Measurements from ENCODE around the gene NIP7.

Gene NIP7

GRCh38 chr16:69326172-69326873, 13.2 kb upstream of the NIP7 start:
- no peak overlapping the region for H3K27ac ChIP-seq (ENCODE audit: low read depth, low read length)

GRCh38 chr16:69327585-69328310, 11.8 kb upstream of the NIP7 start:
- Histone ChIP-seq H4K20me1 (ENCODE audit: control insufficient read depth, insufficient read depth, low read depth, low read length) (peaks cover 30% of the 10 kb centered on the region; the same call in 1 of the 2 replicates), H3K9me3 (ENCODE audit: control insufficient read depth, insufficient read depth, low read length) (no peaks in the 10 kb centered on the region), H3F3A (ENCODE audit: control insufficient read depth, insufficient read depth) (peaks cover 17% of the 10 kb centered on the region), H3K27ac (ENCODE audit: low read depth, low read length) (peak overlapping the region; percentile 25; the same call in 1 of the 2 replicates), H3K36me3 (ENCODE audit: control insufficient read depth, low read length) (peaks cover 85% of the 10 kb centered on the region), H3K27me3 (ENCODE audit: control insufficient read depth, low read length) (no peaks in the 10 kb centered on the region), H3K79me2 (ENCODE audit: control insufficient read depth, low read length) (peaks cover 94% of the 10 kb centered on the region), H3K4me2 (ENCODE audit: low read length) (peak overlapping the region; percentile 99), H3K4me3 (ENCODE audit: low read length) (peak overlapping the region; percentile 96), H3K9me2 (replicated peaks; ENCODE audit: control insufficient read depth, low read length) (no peaks in the 10 kb centered on the region), H3K4me1 (ENCODE audit: control insufficient read depth, low read length) (peaks cover 54% of the 10 kb centered on the region)
- TF ChIP-seq CTCF (IDR thresholded peaks at IDR 0.05; ENCODE audit: low read depth, low read length, poor library complexity, severe bottlenecking) (no peak), EZH2phosphoT487 (IDR thresholded peaks at IDR 0.05; ENCODE audit: borderline replicate concordance, low read length) (no peak)

More at GRCh38 chr16:69326172-69326873, 13.2 kb upstream of the NIP7 start:
- H3K9me2 ChIP-seq (replicated peaks; ENCODE audit: control insufficient read depth, low read length): no peaks in the 10 kb centered on the region
- H3K79me2 ChIP-seq (ENCODE audit: control insufficient read depth, low read length): peaks cover 98% of the 10 kb centered on the region
- H4K20me1 ChIP-seq (ENCODE audit: control insufficient read depth, insufficient read depth, low read depth, low read length): peaks cover 36% of the 10 kb centered on the region; the same call in 1 of the 2 replicates
- peaks cover 11% of the 10 kb centered on the region for H3F3A ChIP-seq (ENCODE audit: control insufficient read depth, insufficient read depth)
- H3K4me3 ChIP-seq (ENCODE audit: low read length): peak overlapping the region; percentile 96
- TF ChIP-seq EZH2phosphoT487 (IDR thresholded peaks at IDR 0.05; ENCODE audit: borderline replicate concordance, low read length) (no peak), CTCF (IDR thresholded peaks at IDR 0.05; ENCODE audit: low read depth, low read length, poor library complexity, severe bottlenecking) (no peak)
- peaks cover 87% of the 10 kb centered on the region for H3K36me3 ChIP-seq (ENCODE audit: control insufficient read depth, low read length)
- H3K9me3 ChIP-seq (ENCODE audit: control insufficient read depth, insufficient read depth, low read length): no peaks in the 10 kb centered on the region
- no peaks in the 10 kb centered on the region for H3K27me3 ChIP-seq (ENCODE audit: control insufficient read depth, low read length)
- H3K4me2 ChIP-seq (ENCODE audit: low read length): peak overlapping the region; percentile 99
- H3K4me1 ChIP-seq (ENCODE audit: control insufficient read depth, low read length): peaks cover 56% of the 10 kb centered on the region

GRCh38 chr16:69328854-69329316, 10.7 kb upstream of the NIP7 start:
- Histone ChIP-seq H3K79me2 (ENCODE audit: control insufficient read depth, low read length) (peaks cover 85% of the 10 kb centered on the region), H3K9me2 (replicated peaks; ENCODE audit: control insufficient read depth, low read length) (no peaks in the 10 kb centered on the region), H3F3A (ENCODE audit: control insufficient read depth, insufficient read depth) (peaks cover 20% of the 10 kb centered on the region), H3K4me3 (ENCODE audit: low read length) (peak overlapping the region; percentile 96), H3K27ac (ENCODE audit: low read depth, low read length) (peak overlapping the region; percentile 66; the same call in 1 of the 2 replicates), H3K9me3 (ENCODE audit: control insufficient read depth, insufficient read depth, low read length) (no peaks in the 10 kb centered on the region), H3K36me3 (ENCODE audit: control insufficient read depth, low read length) (peaks cover 83% of the 10 kb centered on the region), H3K4me2 (ENCODE audit: low read length) (peak overlapping the region; percentile 99), H3K27me3 (ENCODE audit: control insufficient read depth, low read length) (no peaks in the 10 kb centered on the region), H3K4me1 (ENCODE audit: control insufficient read depth, low read length) (peaks cover 54% of the 10 kb centered on the region), H4K20me1 (ENCODE audit: control insufficient read depth, insufficient read depth, low read depth, low read length) (peaks cover 29% of the 10 kb centered on the region; the same call in 1 of the 2 replicates)
- TF ChIP-seq EZH2phosphoT487 (IDR thresholded peaks at IDR 0.05; ENCODE audit: borderline replicate concordance, low read length) (no peak), CTCF (IDR thresholded peaks at IDR 0.05; ENCODE audit: low read depth, low read length, poor library complexity, severe bottlenecking) (no peak)

Measured in DOHH2 (cell line).